Fibroblast of peridontal ligament (primary cell): ENCODE data around the gene PPEF2.
A peak's percentile ranks its signal among the peaks of the same experiment; 100 is the strongest.
"Not testable (repeated sequence)": the region's sequence is repeated elsewhere in the genome, so short reads cannot be mapped to it uniquely, and the experiment has no call there.

Source experiments
- DNase-seq: peaks from one replicate; pipeline ENCODE4 v3.0.0-alpha.2; 2010; ENCODE audit errors: extremely low read depth

PPEF2 gene, protein sequence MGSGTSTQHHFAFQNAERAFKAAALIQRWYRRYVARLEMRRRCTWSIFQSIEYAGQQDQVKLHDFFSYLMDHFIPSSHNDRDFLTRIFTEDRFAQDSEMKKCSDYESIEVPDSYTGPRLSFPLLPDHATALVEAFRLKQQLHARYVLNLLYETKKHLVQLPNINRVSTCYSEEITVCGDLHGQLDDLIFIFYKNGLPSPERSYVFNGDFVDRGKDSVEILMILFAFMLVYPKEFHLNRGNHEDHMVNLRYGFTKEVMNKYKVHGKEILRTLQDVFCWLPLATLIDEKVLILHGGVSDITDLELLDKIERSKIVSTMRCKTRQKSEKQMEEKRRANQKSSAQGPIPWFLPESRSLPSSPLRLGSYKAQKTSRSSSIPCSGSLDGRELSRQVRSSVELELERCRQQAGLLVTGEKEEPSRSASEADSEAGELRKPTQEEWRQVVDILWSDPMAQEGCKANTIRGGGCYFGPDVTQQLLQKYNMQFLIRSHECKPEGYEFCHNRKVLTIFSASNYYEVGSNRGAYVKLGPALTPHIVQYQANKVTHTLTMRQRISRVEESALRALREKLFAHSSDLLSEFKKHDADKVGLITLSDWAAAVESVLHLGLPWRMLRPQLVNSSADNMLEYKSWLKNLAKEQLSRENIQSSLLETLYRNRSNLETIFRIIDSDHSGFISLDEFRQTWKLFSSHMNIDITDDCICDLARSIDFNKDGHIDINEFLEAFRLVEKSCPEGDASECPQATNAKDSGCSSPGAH

DNA sequence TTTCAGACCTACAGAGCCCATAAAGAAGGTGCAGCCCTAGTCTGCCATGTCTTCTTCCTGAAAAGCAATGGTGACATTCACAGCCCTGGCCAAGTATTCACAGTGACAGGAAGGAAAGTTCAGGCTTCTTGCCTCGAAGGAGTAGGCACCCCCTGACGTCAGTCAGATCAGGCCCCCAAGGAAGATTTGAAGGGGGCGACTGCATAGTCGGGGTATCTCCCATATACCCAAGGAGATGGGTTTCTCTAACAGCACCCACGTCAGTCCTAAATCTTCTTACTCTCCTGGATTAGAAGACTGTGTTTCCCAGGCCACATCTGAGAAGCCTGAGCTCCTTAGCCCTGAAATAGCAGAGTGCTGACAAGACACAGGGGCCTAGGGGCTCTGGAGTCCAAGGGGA is at the start of gene PPEF2:
Gene PPEF2, minus strand, starts transcription at position 101 of the 400 bp plus-strand sequence. CDS start 6,127 bp downstream, outside the sequence.
- DNase-seq, result no peak

DNA sequence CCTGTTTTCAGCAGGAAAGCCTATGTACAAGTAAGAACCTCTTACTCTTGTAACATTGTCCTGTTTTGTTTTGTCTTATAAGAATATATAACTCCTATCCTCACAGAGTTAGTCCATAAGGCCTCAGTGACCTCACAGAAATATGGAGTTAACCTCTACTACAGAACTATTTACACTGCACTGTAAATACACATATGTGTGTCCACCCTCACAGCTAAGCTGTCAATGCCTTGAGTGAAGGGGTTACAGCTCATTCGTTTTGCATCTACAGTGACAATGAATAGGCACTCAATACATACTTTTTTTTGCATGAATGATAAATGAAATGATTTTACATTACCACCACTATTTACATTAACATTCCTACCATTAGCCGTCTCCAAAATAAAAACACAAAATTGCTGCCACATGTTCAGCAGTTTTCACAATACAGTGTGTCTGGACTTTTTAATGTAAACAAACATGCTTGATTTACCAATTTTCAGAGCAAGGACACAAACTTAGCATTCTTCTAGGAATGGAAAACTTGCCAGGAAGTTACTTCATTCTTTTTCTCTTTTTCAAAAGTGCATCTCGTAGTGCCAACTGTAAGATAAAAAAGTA is 48.1 kb upstream of the PPEF2 start:
- peak; percentile 84 for DNase-seq

DNA sequence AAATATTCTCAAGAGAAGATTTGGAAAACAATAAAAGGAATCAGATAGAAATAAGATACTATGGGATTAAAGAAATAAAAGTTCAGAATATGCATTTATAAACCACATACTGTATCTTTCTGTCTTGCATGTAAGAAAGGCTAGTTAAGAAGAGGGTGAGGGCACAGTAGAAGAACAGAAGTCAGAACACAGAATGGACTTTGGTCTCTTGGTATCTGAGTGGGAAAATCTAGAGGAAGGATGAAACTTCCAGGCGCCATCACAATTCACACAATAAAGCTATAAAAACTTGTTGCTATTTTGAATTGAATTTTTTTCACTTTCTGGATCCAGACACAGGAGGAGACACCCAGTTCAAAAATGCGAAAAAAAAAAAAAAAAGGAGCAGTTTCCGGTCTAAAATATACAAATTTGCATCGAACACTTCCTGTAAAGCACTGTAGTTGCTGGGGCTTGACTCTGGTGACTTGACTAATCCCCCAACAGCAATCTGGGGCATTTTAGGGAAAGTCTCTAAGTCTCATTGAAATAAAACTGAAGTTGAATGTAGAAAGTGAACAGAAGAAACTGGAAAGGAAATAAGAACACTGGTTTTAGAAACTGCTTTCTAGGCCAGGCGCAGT is 46.7 kb upstream of the PPEF2 start:
- no peak for DNase-seq

DNA sequence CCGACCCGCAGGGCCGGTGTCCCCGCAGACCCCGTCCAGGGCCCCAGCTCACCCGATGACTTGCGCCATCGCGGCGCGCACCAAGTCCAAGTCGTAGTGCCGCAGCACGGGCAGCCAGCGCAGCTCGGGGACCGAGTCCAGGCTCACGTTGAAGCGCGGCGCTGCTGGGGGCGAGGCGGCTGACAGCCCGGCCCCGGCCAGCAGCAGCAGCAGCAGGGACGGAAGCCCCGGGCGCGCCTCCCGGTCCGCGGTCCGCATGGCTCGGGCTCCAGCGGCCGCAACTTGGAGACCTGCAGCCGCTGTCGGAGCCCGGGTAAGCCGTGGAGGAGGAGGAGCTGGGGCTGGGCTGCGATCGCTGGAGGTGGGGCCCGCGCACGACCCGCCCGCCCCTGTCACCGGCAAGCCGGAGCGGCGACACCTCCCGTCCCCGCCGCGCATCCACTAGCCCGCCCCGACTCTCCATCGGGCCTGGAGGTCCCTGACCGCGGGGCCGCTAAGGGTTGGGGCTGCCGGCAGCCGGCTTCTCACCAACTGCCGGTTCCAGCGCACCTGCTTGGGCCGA is 38.5 kb upstream of the PPEF2 start, which contains the start of gene NAAA:
Gene NAAA, minus strand, starts transcription at position 322 of the 562 bp plus-strand sequence. Its CDS starts 64 bp downstream, at position 258.
- peak; percentile 16 for DNase-seq

DNA sequence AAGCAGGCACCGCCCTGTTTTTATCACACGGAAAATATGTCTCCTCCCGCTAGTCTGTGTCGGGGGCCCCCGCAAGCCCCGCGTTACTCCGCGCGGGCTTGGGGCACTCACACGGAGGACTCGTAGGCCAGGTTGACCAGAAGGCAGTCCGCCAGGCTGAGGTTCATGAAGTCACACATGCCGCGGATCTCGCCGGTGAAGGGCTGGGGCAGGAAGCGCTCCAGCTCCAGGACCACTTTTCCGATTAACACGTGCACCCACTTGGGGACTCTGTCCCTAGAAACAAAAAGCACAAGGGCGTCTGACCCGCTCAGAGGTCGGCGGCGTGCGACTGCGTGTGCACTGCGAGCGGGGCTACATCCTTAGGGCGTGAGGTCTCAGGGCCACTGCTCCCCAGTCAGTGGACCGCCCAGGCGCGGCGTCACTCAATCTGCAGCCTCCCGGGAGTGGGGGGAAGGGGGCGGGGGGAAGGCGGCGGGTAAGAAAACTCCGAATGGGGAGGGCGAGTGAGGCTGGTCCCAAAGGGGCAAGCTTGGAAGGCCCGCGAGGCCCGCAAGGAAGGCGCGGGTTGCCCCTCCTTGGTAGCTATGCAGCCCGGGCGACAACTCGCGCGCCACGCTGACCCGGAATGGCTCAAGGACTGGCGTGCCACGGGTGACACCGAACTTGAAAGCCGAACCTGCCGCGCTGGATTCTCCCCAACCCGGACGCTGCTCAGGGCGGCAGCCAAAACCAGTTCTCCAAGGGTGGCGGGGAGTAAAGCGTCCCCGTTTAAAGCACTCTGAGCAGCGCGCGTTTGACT is 37.8 kb upstream of the PPEF2 start:
- peak; percentile 42 for DNase-seq

DNA sequence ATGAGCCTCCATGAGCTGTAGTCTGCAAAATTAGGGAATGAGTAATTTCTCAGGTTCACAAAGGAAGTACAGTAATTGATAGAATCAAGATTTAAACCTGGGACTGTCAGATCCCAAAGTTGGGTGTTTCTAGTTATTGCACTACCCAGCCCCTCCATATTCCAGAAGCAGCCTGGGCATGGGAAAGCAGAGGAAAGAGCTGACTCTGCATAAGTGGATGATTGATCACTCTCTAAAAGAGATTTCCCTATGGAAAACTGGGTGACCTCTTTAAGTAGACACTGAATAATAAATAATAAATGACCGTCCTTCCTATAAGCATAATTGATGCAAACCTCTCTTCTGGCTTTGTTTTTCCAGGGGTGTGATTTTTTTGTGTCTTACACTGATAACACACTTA is 33.4 kb upstream of the PPEF2 start:
- no peak for DNase-seq

DNA sequence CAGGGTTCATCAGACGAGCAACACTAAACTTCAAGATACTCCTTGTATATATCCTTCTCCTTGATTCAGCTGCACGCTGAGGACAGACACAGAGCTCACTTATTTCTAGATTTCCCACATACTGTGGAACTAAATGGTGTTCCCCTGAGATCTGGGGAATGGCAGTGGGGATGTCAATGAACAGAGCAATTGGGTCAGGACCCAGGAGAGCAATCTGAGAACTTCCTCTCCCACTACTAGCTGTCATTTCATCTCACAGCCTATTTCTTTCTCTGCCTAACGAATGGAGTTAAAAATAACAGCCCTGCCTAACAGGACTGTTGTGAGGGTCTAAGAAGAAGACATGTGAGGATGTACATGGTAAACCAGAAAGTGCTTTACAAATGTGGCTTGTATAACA is 27.9 kb upstream of the PPEF2 start:
- DNase-seq, result no peak

DNA sequence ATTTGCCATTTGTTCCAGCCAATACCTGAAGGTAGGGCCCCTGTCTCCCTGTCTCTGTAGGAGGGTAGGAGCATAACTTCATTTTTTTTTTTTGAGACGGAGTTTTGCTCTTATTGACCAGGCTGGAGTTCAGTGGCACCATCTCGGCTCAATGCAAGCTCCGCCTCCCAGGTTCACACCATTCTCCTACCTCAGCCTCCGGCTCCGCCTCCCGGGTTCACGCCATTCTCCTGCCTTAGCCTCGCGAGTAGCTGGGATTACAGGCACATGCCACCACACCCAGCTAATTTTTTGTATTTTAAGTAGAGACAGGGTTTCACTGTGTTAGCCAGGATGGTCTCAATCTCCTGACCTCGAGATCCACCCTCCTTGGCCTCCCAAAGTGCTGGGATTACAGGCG is 22.7 kb upstream of the PPEF2 start:
- DNase-seq, result not testable (repeated sequence)

DNA sequence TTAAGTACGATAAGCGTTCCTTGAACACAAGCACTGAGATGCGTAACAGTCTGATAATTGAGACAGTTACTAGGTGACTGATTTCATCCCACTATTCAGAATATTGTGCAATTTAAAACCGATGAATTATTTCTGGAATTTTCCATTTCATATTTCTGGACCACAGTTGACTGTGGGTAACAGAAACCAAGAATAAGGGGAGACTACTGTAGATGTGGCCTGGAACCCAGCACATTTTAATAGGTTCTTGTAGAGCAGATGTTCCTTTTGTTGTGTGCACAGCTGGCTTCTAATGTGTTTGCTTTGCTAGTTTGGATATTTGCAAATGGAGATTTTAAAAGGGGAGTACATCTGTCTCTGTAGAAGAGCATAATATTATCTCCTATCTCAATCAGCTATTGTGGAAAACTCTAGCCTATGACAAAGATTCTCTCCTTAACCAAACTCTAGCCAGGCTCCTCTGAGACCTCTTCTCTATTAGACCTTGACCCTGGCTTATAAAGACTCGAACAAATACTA is 22.1 kb upstream of the PPEF2 start:
- DNase-seq, result no peak

DNA sequence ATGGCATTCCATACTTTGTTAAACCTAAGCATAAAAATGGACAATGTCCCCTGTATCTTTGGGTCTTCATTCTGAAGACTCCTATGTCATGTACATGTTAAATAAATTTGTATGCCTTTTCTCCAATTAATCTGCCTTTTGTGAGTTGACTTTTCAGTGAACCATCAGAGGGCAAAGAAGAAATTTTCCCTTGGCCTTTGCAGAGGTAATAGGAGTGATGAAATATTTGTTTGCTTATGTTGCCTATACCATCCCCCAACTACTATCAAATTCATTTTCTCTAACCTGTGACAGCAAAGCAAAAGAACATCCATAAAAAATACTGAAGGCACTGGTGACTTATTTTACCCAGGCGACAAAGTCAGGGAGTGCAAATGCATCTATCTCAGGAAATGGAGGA is 20.3 kb upstream of the PPEF2 start:
- no peak for DNase-seq

DNA sequence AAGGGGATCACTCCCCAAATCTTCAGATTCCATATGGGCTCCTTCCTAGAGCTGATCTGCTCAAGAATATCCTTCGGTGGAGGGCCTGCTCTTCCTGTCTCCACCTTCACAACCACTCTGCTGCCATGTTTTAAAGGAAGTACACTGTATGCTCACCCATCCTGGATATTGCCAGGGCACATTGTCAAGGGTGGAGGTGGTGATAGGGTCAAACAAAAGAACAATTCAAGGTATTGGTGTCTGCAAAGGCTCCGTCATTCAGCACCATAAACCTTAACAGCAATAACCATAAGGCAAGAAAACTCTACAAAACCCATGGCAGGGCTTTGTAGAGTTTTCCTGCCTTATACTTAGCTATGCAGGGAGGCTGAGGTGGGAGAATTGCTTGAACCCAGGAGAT is 19.7 kb upstream of the PPEF2 start:
- no peak for DNase-seq

DNA sequence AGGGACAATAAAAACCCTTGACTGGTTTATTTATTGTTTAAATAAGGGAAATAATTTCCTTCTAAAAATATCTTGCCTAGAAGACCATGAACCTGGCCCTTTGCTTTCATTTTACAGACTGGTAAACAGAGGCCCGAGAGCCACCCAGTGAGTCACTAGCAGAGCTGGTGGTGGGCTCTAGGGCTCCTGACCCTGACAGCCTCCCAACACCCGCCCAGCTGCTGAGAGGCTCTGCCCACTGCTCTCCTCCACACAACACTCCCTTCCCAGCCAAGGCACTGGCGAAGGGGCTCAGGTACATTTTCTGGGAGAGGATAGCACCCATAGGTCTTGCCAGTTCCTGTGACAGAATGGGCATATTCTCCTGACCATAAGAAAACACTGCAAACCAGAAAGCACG is 18.1 kb upstream of the PPEF2 start:
- no peak for DNase-seq

DNA sequence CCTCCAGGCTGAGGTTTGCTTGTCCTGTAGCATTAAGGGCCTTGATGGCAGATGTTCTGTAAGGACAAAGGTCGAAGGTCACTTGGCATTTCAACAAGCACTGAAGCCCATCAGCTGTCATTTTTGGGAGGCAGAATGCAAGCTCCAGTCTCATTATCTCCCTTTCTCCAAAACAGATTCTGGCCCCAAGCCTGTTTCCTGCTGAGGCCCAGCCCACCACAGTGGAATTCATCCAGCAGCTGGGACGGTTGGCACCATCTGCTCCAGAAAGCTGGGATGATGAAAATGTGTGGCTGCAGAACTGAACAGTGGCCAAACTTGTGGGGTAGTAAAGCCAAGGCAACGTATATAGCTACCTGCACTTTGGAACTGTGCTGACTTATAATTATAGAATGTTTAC is 17.7 kb upstream of the PPEF2 start:
- DNase-seq, result peak; percentile 67

DNA sequence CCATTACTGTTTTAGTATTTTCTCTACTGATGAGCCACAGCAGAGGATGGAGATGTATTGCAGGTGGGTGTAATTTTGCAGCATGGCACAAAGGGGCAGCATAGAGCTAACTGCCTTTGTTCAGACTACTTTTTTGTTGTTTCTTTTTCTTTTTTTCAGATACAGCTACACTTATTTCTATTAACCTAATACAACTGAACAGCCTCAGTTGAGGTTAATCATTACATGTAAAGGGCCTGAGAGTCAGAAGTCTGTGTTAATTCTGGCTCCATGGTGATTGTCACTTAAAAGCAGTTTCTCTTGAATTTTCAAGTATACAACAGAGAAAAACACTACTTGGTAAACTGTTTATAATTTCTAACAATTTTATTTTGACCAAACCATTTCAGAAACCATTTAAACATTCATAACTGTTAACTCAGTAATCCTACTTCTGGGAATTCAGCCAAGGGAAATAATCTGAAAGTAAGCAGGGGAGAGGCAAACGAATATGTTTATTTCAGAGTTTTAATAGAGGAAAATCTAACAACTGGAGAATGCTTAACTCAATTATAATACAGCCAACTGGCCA is 13.9 kb upstream of the PPEF2 start:
- DNase-seq, result peak; percentile 76

DNA sequence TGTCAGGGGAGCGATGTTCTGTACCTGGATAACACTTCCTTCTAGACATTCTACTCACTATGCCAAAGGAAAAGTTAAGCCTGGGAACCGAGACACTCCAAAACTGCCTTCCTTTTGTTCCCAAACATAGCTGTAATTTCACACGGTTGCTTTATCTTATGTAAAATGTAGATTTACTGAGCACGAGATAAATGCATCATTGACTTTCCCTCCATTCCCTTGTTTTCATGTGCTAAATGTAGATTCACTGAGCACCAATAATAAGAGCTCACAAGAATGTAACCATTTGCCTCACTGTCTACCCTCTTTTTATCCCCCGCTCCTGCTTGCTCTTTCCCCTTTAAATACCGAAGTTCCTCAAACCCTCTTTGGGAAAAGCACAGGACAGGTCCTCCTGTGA is 10.7 kb upstream of the PPEF2 start:
- no peak for DNase-seq

DNA sequence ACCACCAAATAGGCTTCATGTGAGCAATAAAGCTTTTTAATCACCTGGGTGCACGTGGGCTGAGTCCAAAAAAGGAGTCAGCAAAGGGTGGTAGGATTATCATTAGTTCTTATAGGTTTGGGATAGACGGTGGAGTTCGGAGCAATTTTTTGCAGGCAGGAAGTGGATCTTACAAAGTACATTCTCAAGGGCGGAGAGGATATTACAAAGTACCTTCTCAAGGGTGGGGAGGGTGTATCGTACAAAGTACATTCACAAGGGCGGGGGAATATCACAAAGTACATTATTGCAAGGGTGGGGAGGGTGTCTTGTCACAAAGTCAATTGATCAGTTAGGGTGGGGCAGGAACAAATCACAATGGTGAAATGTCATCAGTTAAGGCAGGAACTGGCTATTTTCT is 8.6 kb upstream of the PPEF2 start:
- DNase-seq, result not testable (repeated sequence)

DNA sequence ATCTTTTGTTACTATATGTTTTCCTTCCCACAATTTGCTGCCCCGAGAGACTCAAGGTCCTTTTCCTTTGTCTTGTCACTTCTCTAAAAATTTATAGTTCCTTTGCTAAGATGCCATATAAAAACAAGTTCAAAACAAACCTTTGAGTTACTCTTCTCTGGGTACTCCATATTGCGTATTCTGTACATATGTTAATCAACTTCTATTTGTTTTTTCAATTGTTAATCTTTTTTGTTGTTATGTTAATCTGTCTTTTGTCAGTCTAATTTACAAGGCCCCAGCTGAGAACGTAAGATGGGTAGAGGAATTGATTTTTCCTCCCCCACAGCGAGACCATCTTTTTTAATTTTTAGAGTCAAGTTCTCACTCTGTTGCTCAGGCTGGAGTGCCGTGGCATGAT is 7.2 kb upstream of the PPEF2 start:
- no peak for DNase-seq

DNA sequence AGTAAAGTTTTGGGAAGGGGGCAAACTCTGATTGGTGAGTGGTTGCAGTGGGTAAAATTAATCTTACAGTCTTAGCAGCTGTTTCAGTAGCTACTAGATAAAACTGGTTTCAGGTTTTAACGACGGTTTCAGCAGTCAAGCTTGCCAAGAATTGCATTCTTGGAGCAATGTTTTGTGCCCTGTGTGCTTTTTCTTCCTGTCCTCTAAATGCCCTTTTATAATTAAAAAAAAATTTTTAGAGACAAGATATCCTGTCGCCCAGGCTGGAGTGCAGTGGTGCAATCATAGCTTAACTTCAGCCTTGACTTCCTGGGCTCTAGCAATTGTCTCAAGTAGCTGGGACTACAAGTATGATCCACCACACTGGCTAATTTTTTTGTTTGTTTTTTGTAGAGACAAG is 6.3 kb upstream of the PPEF2 start:
- DNase-seq, result no peak

DNA sequence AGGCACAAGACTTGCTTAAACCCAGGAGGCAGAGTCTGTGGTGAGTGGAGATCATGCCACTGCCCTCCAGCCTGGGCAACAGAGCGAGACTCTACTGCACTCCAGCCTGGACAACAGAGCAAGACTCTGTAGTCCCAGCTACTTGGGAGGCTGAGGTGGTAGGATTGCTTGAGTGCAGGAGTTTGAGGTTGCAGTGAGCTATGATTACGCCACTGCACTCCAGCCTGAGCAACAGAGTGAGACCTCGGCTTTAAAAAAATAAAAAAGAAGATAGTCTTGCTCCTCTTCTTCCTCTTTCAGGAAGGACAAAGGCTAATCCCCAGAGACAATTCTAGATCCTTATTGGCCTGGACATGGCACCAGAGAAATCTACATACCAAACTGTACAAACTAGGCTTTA is 5.7 kb upstream of the PPEF2 start:
- DNase-seq, result no peak

DNA sequence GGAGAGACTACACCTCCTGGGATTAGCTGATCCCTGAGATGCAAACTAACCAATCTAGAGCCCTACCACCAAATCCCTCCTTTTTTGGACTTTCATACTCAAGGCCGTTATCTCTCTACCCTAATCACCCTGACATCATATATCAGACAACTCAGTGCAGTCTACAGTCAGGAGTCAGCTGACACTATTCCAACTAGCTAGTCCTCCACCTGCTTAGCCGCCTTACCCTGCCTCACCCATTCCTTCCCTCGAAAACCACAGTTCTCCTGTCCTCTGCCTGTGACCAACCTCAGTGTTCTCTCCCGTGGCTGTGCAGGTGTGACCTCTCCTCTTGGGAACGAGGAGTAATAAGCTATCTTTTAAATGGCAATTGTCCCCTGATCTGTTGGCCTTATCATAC is 1.8 kb upstream of the PPEF2 start:
- DNase-seq, result no peak
